A172 (cell line): Measurements from ENCODE around the gene ALDH4A1. TPM values are rescaled to one million over a fixed set of nuclear protein-coding genes. Genes with fewer than 3 reads are reported as not detected.

ENCODE experiments used
- DNase-seq: peaks from one replicate; pipeline ENCODE4 v3.0.0-alpha.2; 2015; ENCODE audit warnings: low spot score
- total RNA-seq: library from RNA; depleted of rRNA; stranded (reverse); fragments of >200 nt; shearing (Covaris generic); gene quantifications from 2 replicates; pipeline ENCODE4 v1.2.3, GENCODE V29; 2014

The ALDH4A1 gene
- total RNA-seq, 1 experiment from 2014 or later = 10.1 TPM

DNA sequence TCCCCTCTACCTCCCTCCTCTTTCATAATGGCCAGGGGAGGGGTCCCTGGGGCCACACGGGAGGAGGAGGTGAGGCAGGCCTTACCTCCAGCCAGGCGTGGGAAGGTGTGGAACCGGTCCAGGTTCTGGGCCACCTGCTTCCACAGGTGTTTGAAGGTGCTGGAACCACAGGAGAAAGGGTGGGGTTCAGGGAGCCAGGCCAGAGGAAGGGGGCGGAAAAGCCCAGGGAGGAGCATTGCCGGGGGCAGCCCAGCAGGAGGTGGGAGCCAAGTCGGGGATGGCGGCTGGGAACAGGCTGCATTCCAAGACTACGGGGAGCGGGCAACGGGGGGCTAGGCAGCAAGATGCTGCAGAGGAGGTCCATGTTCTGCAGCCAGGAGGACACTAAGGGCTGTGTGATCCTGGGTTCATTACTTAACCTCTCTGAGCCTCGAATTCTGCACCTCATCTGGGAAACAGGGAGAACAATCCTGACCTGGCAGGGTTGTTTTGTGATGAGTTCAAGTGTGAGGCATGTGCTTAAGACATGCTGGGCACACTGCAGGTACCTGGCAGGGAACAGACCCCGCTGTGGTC is 23.1 kb downstream of the ALDH4A1 start:
- DNase-seq = no peak

DNA sequence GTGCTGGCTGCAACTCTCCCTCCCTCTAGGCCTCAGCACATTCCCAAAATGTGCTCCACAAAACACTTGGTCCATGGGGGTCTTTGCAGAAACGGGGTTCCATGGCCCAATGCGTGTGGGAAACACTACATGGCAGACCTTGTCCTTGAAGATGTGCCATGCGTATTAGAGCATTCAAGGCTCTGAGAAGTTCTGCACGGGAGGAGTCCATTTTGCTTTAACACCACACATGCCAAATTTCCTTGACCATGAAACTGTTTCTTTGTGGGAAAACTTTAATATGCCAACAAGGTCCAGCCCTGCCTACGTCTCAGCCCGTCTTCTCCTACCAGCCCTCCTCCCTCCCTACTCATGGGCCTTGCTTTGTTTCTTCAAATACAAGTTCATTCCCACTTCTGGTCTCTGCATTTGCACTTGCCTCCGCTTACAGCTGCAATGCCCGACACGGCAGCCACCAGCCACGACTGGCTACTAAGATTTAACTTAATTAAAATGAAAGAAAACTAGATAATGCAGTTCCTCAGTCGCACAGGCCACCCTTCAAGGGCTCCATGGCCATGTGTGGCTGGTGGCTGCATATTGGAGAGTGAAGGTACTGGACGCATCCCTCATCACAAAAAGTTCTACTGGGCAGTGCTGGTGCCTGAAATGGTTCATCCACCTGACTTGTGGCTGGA is 23.7 kb downstream of the ALDH4A1 start:
- DNase-seq = no peak

GRCh38 chr1:18877282-18877681 is 25.1 kb downstream of the ALDH4A1 start:
- DNase-seq = no peak

GRCh38 chr1:18876210-18876609 is 26.1 kb downstream of the ALDH4A1 start:
- no peak for DNase-seq

- DNase-seq = no peak
These were observed 26.6 kb downstream of the ALDH4A1 start for GRCh38 chr1:18875796-18876128.

DNA sequence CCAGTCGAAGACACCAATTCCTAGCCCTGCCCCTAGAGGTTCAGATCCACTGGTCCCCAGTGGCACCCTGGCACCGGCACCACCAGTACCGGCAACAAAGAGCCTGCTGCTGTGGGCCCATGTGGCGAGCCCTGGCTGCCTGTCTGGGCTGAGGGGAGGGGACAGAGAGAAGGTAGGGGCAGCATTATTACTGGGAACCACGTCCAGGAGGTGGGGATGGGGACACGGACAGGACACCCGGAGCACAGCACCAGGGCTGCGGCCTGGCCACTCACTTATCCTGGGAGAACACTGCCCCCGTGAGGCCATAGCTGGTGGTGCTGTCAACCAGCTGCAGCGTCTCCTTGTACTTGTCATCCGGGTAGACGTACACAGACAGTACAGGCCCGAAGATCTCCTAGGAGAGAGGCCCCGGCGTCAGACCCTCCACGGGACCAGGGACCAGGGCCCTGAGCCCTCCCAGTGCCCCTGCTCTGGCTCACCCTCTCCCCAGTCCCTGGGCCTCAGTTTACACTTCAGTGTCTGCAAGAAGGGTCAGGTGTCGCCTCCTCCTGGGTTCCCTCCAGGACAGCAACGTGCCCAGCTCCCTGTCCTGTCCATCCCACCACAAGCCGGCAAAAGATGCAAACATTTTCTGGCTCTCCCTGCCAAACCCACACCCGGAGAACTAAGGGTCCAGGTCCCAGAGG is 27.1 kb downstream of the ALDH4A1 start:
- peak; percentile 62 for DNase-seq

DNA sequence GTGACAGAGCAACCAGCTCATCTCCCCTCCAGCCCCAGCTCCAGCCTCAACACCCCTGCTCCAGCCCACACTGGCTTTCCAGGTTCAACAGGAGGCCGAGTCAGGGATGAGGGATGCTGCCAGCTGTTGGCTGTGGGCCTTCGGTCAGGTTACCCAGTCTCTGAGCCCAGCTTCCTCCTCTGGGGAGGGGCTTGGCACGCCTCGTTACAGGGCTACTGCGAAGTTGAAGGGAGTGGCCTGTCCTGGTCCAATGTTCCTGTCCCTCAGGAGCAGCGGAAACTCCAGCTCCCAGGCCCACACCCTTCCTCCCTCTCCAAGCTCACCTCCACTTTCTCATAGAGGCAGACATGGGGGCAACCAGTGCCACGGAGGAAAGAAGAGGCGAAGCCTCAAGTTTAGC is 27.8 kb downstream of the ALDH4A1 start:
- DNase-seq = no peak

- DNase-seq = no peak
These were observed 28.3 kb downstream of the ALDH4A1 start for GRCh38 chr1:18874036-18874435.

GRCh38 chr1:18872071-18872611 is 30.2 kb downstream of the ALDH4A1 start:
- DNase-seq = no peak

DNA sequence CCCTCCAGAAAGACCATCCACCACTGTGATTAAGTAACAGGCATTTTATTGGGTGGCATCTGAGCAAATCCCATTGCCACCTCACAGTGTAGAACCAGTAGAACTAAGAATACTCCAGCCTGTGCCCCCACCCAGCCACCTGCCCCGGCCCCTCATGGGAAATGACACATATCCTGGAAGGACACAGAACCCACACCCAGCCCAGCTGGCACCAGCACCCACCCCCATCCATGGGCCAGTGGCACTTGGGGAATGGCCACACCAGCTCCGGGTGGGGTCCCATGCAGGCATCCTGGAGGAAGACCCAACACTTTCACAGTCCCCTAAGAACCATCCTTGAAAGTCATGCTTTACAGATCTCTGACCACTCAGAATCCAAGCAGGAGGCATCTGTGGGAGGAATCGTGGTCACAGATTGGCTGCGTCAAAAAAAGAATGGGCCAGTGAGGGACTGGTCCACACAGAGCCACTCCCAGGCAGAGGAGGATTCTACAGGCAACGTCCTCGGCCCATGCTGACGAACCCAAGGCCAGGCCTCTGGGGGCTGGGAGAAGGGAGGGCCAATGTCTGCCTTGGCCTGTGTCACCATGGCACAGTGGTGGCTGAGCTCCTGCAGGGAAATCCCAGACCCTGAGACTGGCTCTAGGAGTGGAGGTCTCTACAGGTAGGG is 30.8 kb downstream of the ALDH4A1 start:
- no peak for DNase-seq

DNA sequence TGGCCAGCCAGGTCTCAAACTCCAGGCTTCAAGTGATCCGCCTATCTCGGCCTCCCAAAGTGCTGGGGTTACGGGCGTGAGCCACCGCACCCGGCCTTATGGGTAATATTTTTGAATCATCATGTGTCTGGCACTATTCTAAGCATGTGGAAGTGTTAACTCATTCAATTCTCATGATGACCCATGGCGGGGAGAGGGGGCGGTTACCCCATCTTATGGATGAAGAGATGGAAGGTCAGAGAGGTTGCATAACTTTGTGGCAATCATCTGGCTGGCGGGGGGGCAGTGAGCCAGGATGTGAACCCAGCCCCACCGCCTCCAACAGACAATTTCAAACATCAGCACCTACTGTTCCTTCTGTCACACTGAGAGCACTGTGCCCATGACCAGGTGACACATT is 31.4 kb downstream of the ALDH4A1 start:
- no peak for DNase-seq

- DNase-seq = peak; percentile 4
These were observed 31.8 kb downstream of the ALDH4A1 start for GRCh38 chr1:18870595-18870865.

- DNase-seq = no peak
These were observed 32.3 kb downstream of the ALDH4A1 start for GRCh38 chr1:18869847-18870594.

- DNase-seq = no peak
These were observed 33.4 kb downstream of the ALDH4A1 start for GRCh38 chr1:18868801-18869424.

- no peak for DNase-seq
These were observed 34.0 kb downstream of the ALDH4A1 start for GRCh38 chr1:18868354-18868753.

- no peak for DNase-seq
These were observed 35.5 kb downstream of the ALDH4A1 start for GRCh38 chr1:18866846-18867245.

DNA sequence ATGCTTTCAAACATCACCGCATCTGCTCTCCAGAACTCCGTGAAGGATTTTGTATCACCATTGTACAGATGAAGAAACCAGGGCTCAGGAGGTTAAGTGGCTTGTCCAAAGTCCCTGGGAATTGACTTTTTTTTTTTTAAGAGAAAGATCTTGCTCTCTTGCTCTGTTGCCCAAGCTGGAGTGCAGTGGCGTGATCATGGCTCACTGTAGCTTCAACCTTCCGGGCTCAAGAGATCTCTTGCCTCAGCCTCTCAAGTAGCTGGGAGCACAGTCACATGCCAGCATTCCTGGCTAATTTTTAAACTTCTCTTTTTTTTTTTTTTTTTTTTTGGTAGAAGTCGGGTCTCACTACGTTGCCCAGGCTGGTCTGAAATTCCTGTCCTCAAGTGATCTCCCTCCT is 36.0 kb downstream of the ALDH4A1 start:
- DNase-seq = no peak

DNA sequence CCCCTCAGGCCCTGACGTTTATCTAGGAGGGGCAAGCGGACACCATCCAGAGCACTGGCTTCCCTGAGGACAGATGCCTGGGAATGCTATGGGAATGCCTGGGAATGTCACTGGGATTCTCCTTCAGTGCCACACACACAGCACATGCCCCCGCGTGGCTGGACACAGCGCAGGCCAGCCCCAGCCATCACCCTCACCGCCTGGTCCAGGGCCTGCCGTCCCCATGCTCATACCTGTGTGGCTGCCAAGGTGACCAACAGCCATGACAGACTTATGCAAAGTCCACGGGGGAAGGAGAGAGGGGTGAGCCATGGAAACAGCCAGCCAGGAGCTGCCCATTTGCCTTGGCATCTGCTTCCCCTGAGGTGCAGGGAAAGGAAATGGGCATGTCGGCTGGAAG is 37.2 kb downstream of the ALDH4A1 start:
- no peak for DNase-seq

GRCh38 chr1:18861590-18861989 is 40.8 kb downstream of the ALDH4A1 start:
- DNase-seq = no peak

DNA sequence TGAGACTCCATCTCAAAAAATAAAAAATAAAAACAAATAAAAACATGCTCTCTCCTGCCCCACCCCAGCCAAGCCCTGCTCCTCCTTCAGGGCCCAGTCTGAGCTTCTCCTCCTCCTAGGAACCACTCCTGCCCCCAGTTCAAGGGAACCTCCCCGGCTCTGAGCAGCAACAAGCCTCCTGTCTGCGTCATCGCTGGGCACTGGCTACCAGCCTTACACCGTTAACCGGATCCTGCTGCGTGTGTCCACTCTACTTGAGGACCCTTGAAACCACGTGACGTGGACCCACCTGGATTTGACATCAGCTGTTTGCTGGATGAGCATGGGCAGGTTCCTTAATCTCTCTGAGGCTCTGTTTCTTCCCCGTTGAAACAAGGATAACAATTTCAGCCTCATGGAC is 41.3 kb downstream of the ALDH4A1 start:
- no peak for DNase-seq

GRCh38 chr1:18859560-18859959 is 42.8 kb downstream of the ALDH4A1 start, which contains the start of gene TAS1R2:
Gene TAS1R2, minus strand, starts transcription at chr1:18859660. Its CDS starts 0 bp downstream, at chr1:18859660.
- no peak for DNase-seq
